ENCODE data around the gene UBE2G2. TPM values are rescaled to one million over a fixed set of nuclear protein-coding genes. Genes with fewer than 3 reads are reported as not detected.

UBE2G2 gene
- total RNA-seq, 1 experiment from 2014 or later, result 117 TPM

GRCh38 chr21:44780767-44781459 lies 20.7 kb downstream of the UBE2G2 start:
- Mint-ChIP-seq H3K4me1 (no peaks in the 10 kb centered on the region), H3K36me3 (peaks cover 55% of the 10 kb centered on the region), H3K27ac (no peak overlapping the region; the same call in 1 of the 2 replicates), H3K9me3 (peaks cover 4% of the 10 kb centered on the region), H3K27me3 (ENCODE audit: low read depth) (no peaks in the 10 kb centered on the region), H3K4me3 (no peak overlapping the region)
- ATAC-seq (no peak), DNase-seq (ENCODE audit: low spot score) (no peak)
- ChIA-PET POLR2A (no interaction called here), CTCF (interaction anchor here (1.8 kb wide), 1 partner anchor 12 kb away, joined by 12 read pairs; no protein-coding TSS in a partner anchor)
- TF ChIP-seq, protein P1, sequence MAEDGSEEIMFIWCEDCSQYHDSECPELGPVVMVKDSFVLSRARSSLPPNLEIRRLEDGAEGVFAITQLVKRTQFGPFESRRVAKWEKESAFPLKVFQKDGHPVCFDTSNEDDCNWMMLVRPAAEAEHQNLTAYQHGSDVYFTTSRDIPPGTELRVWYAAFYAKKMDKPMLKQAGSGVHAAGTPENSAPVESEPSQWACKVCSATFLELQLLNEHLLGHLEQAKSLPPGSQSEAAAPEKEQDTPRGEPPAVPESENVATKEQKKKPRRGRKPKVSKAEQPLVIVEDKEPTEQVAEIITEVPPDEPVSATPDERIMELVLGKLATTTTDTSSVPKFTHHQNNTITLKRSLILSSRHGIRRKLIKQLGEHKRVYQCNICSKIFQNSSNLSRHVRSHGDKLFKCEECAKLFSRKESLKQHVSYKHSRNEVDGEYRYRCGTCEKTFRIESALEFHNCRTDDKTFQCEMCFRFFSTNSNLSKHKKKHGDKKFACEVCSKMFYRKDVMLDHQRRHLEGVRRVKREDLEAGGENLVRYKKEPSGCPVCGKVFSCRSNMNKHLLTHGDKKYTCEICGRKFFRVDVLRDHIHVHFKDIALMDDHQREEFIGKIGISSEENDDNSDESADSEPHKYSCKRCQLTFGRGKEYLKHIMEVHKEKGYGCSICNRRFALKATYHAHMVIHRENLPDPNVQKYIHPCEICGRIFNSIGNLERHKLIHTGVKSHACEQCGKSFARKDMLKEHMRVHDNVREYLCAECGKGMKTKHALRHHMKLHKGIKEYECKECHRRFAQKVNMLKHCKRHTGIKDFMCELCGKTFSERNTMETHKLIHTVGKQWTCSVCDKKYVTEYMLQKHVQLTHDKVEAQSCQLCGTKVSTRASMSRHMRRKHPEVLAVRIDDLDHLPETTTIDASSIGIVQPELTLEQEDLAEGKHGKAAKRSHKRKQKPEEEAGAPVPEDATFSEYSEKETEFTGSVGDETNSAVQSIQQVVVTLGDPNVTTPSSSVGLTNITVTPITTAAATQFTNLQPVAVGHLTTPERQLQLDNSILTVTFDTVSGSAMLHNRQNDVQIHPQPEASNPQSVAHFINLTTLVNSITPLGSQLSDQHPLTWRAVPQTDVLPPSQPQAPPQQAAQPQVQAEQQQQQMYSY (CRISPR knock-in tag; IDR thresholded peaks at IDR 0.05), result no peak
- TF ChIP-seq CBFB (CRISPR knock-in tag; IDR thresholded peaks at IDR 0.05; ENCODE audit: low read depth) (no peak), NR3C1 (CRISPR knock-in tag; conservative IDR thresholded peaks at IDR 0.05; ENCODE audit: low read depth) (no peak), ZNF281 (CRISPR knock-in tag; IDR thresholded peaks at IDR 0.05) (no peak), SOX15 (CRISPR knock-in tag; IDR thresholded peaks at IDR 0.05) (no peak), TEAD1 (CRISPR knock-in tag; IDR thresholded peaks at IDR 0.05) (no peak), ZNF425 (CRISPR knock-in tag; conservative IDR thresholded peaks at IDR 0.05) (no peak), ZNF138 (CRISPR knock-in tag; conservative IDR thresholded peaks at IDR 0.05) (no peak), FOXK1 (CRISPR knock-in tag; IDR thresholded peaks at IDR 0.05) (no peak)
- TF ChIP-seq, protein P2, sequence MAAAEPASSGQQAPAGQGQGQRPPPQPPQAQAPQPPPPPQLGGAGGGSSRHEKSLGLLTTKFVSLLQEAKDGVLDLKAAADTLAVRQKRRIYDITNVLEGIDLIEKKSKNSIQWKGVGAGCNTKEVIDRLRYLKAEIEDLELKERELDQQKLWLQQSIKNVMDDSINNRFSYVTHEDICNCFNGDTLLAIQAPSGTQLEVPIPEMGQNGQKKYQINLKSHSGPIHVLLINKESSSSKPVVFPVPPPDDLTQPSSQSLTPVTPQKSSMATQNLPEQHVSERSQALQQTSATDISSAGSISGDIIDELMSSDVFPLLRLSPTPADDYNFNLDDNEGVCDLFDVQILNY (CRISPR knock-in tag; IDR thresholded peaks at IDR 0.05), result no peak

DNA sequence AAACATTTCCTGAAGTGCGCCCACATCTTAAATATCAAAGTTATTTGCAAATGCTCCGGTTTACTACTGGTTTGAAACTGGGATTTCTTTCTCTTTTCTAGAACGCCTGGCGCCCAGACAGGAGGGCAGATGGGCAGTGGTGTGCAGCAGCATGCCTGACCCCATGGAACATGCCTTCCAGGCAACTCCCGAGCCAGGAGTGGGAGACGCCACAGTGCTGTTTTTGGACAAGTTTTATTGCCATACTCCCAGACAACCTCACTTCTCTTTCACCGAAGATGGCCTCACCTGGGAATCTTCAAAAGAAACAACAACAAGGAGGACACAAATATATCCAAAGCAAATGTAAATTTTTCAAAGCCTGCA lies 21.5 kb downstream of the UBE2G2 start:
- CTCF ChIA-PET, result interaction anchor here (1.0 kb wide), 2 partner anchors 13 to 19 kb away, joined by 3 read pairs; no protein-coding TSS in a partner anchor
- DNase-seq (ENCODE audit: low spot score), result no peak
- Mint-ChIP-seq H3K27me3 (ENCODE audit: low read depth) (no peaks in the 10 kb centered on the region), H3K4me3 (no peak overlapping the region), H3K9me3 (peaks cover 4% of the 10 kb centered on the region), H3K27ac (peak overlapping the region; percentile 71; the same call in 1 of the 2 replicates), H3K4me1 (no peaks in the 10 kb centered on the region), H3K36me3 (peaks cover 54% of the 10 kb centered on the region)
- no peak for ATAC-seq
- POLR2A ChIA-PET, result no interaction called here
- TF ChIP-seq, protein P2 (CRISPR knock-in tag; IDR thresholded peaks at IDR 0.05), result no peak
- TF ChIP-seq NR2C2 (CRISPR knock-in tag; IDR thresholded peaks at IDR 0.05) (no peak), MAX (CRISPR knock-in tag; IDR thresholded peaks at IDR 0.05) (no peak), ETV6 (CRISPR knock-in tag; IDR thresholded peaks at IDR 0.05) (no peak), E2F4 (CRISPR knock-in tag; IDR thresholded peaks at IDR 0.05; ENCODE audit: borderline replicate concordance, low read depth) (no peak), NR1H2 (CRISPR knock-in tag; IDR thresholded peaks at IDR 0.05) (no peak), ZNF281 (CRISPR knock-in tag; IDR thresholded peaks at IDR 0.05) (no peak), ZNF232 (CRISPR knock-in tag; IDR thresholded peaks at IDR 0.05) (no peak), JAZF1 (CRISPR knock-in tag; IDR thresholded peaks at IDR 0.05) (no peak), CDX4 (CRISPR knock-in tag; IDR thresholded peaks at IDR 0.05; ENCODE audit: borderline replicate concordance) (no peak)
